Stimulated activated CD4-positive, alpha-beta T cell treated with anti-CD3 and anti-CD28 coated beads, Interleukin-1b, Interleukin-23, amount 100 ng/mL, for 48 hours (primary cell): Measurements from ENCODE around the gene FOXA3.
A peak's percentile ranks its signal among the peaks of the same experiment; 100 is the strongest.
"Not testable (repeated sequence)": the region's sequence is repeated elsewhere in the genome, so short reads cannot be mapped to it uniquely, and the experiment has no call there.

Experiments
- DNase-seq: peaks from one replicate; pipeline ENCODE4 v3.0.0-alpha.2; 2020

Gene FOXA3

GRCh38 chr19:45828945-45829344, 35.2 kb upstream of the FOXA3 start:
- no peak for DNase-seq

- no peak for DNase-seq
Observed at GRCh38 chr19:45834970-45835369, 29.2 kb upstream of the FOXA3 start.

GRCh38 chr19:45842198-45842597, 21.9 kb upstream of the FOXA3 start:
- no peak for DNase-seq

- no peak for DNase-seq
Observed at GRCh38 chr19:45847663-45848062, 16.5 kb upstream of the FOXA3 start.

GRCh38 chr19:45848922-45849321, 15.2 kb upstream of the FOXA3 start:
- no peak for DNase-seq

GRCh38 chr19:45852145-45852750, 11.9 kb upstream of the FOXA3 start:
- DNase-seq = no peak

- DNase-seq = no peak
Observed at GRCh38 chr19:45852983-45853382, 11.1 kb upstream of the FOXA3 start.

- DNase-seq = no peak
Observed at GRCh38 chr19:45854167-45854778, 9.9 kb upstream of the FOXA3 start.

GRCh38 chr19:45860359-45861259, 3.5 kb upstream of the FOXA3 start:
- no peak for DNase-seq

GRCh38 chr19:45862271-45862563, 1.9 kb upstream of the FOXA3 start:
- no peak for DNase-seq

- peak; percentile 99 for DNase-seq
Observed at GRCh38 chr19:45862564-45863334, 1.4 kb upstream of the FOXA3 start, which contains the start of gene SYMPK. Gene SYMPK, minus strand, starts transcription at chr19:45863147. Its CDS starts 8,652 bp downstream, at chr19:45854495.

GRCh38 chr19:45863335-45863839, 739 bp upstream of the FOXA3 start:
- no peak for DNase-seq

- DNase-seq = no peak
Observed at GRCh38 chr19:45864629-45865082, 530 bp downstream of the FOXA3 start.

GRCh38 chr19:45865269-45865948, 1.3 kb downstream of the FOXA3 start:
- DNase-seq = no peak

GRCh38 chr19:45866400-45867176, 2.5 kb downstream of the FOXA3 start:
- DNase-seq = no peak

GRCh38 chr19:45867241-45867640, 3.1 kb downstream of the FOXA3 start:
- not testable (repeated sequence) for DNase-seq

- no peak for DNase-seq
Observed at GRCh38 chr19:45870798-45871197, 6.7 kb downstream of the FOXA3 start.

- DNase-seq = no peak
Observed at GRCh38 chr19:45872095-45872919, 8.2 kb downstream of the FOXA3 start.

- DNase-seq = no peak
Observed at GRCh38 chr19:45873219-45873772, 9.2 kb downstream of the FOXA3 start.

GRCh38 chr19:45874620-45874966, 10.5 kb downstream of the FOXA3 start:
- no peak for DNase-seq

- peak; percentile 59 for DNase-seq
Observed at GRCh38 chr19:45876161-45876410, 12.0 kb downstream of the FOXA3 start.
